ENCODE data around the gene VSIG8. TPM values are rescaled to one million over a fixed set of nuclear protein-coding genes. Genes with fewer than 3 reads are reported as not detected.
"Not testable (repeated sequence)": the region's sequence is repeated elsewhere in the genome, so short reads cannot be mapped to it uniquely, and the experiment has no call there.

Gene VSIG8
- total RNA-seq (under 1 TPM in 5 of 7 donors, not detected in 2; 0.18 to 0.48 (median 0.23) TPM), polyA plus RNA-seq (under 1 TPM in 1 of 2 donors, not detected in 1; 0.06 TPM)
- long read RNA-seq, donor 1: 0 reads
- long read RNA-seq, donor 2: 0 reads
- long read RNA-seq, donor 3: 0 reads

DNA sequence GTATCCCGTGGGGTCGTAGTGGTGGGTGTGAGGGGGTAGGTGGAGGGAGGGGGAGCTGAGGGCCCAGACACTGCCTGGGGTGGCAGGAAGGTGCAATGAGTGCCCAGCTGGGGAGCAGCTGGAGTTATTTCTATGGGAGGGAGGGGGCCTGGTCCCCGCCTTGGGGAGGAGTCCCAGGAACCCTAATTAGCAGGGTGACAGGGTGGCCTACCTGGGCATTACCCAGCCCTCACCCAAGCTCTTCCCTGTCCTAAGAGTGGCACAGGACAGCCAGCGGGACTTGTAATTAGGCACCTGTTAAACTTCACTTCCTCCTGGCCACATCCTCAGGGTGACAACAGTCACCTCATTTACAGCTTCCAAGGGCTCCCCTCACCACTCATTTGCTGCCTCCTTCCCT, at the start of gene VSIG8:
VSIG8 (minus strand) TSS at position 101 of the 400 bp plus-strand sequence. CDS start 136 bp downstream, outside the sequence.
- Histone ChIP-seq H3K36me3 (no peaks in the 10 kb centered on the region), H3K27ac (no peak within 1 kb of the TSS), H3K27me3 (no peaks in the 10 kb centered on the region), H3K4me3 (no peak within 1 kb of the TSS), H3K9me3 (no peaks in the 10 kb centered on the region), H3K4me1 (ENCODE audit: insufficient read depth) (peaks cover under 1% of the 10 kb centered on the region)
- DNase-seq: no peak
- 63 to 87% (median 73%) methylated on average over 4 of the region's 4 CpGs for WGBS, 3 donors
- TF ChIP-seq, protein P1, sequence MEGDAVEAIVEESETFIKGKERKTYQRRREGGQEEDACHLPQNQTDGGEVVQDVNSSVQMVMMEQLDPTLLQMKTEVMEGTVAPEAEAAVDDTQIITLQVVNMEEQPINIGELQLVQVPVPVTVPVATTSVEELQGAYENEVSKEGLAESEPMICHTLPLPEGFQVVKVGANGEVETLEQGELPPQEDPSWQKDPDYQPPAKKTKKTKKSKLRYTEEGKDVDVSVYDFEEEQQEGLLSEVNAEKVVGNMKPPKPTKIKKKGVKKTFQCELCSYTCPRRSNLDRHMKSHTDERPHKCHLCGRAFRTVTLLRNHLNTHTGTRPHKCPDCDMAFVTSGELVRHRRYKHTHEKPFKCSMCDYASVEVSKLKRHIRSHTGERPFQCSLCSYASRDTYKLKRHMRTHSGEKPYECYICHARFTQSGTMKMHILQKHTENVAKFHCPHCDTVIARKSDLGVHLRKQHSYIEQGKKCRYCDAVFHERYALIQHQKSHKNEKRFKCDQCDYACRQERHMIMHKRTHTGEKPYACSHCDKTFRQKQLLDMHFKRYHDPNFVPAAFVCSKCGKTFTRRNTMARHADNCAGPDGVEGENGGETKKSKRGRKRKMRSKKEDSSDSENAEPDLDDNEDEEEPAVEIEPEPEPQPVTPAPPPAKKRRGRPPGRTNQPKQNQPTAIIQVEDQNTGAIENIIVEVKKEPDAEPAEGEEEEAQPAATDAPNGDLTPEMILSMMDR (IDR thresholded peaks at IDR 0.05): no peak
- intact Hi-C loops (cut with DNase I): loop anchor here in 1 of 4 donors (5.0 kb wide), 1 partner anchor 60 kb away; no protein-coding TSS in a partner anchor

GRCh38 chr1:159911326-159912070, 49.0 kb upstream of the VSIG8 start:
- Histone ChIP-seq H3K4me1 (ENCODE audit: insufficient read depth) (peaks cover 4% of the 10 kb centered on the region), H3K36me3 (no peaks in the 10 kb centered on the region), H3K4me3 (no peak overlapping the region), H3K27me3 (no peaks in the 10 kb centered on the region), H3K27ac (no peak overlapping the region), H3K9me3 (no peaks in the 10 kb centered on the region)
- 80 to 93% (median 85%) methylated on average over 6 of the region's 6 CpGs for WGBS, 3 donors
- DNase-seq: no peak
- TF ChIP-seq POLR2A (IDR thresholded peaks at IDR 0.05): no peak
- TF ChIP-seq, protein P1 (IDR thresholded peaks at IDR 0.05): no peak
- no peak for TF ChIP-seq EP300 (IDR thresholded peaks at IDR 0.05)
- intact Hi-C loops (cut with DNase I): no loop called here

DNA sequence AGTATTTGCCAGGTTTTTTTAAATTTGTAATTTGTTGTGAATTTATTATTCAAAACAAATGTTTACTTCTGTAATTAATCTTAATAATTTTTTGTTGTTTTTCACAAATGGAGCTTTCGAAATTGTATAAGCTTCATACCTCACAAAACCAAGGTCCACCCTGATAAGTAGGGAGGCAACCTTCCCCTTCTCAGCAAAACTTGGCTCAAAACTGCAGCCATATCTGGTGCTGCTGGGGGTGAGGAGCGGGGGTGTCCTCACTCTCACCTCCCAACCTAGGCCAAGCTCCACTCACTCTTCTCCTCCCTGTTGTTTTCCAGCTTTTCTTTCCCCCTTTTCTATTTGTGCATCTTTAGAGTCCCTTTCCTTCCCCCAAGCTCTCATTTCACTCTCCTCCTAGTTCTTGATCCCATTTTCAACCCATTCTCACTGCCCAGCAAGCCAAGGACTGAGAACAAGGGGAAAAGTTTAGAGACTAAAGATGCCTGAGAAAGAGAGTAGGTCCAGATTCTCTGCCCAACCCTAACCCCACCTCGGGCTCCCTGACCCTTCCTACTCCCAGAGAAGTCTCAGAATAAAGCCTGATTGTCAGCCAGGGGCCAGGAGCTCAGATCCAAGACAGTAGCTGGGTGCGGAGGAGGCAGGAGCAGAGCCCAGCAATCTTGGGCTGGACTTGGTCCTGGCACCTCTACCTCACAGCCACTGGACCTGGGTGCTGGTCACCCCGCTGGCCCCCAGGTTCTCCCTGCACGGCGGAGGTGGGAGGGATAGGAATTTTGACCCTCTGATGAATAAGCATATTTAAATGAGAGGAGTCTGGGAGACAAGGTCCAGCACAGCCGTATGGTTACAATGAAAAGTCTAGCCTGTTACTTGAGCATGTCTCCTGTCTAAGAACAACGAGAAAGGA, 45.8 kb upstream of the VSIG8 start:
- no peak overlapping the region for H3K4me3 ChIP-seq
- no peak for DNase-seq
- no peak overlapping the region for H3K27ac ChIP-seq
- WGBS, 3 donors: 70 to 71% (median 71%) methylated on average over 9 of the region's 9 CpGs
- peaks cover 2% of the 10 kb centered on the region for H3K4me1 ChIP-seq (ENCODE audit: insufficient read depth)
- no peaks in the 10 kb centered on the region for H3K9me3 ChIP-seq
- H3K36me3 ChIP-seq: no peaks in the 10 kb centered on the region
- TF ChIP-seq, protein P1 (IDR thresholded peaks at IDR 0.05): no peak
- intact Hi-C loops (cut with DNase I): no loop called here
- H3K27me3 ChIP-seq: no peaks in the 10 kb centered on the region

- no peak for TF ChIP-seq POLR2A (IDR thresholded peaks at IDR 0.05)
- TF ChIP-seq, protein P1 (IDR thresholded peaks at IDR 0.05): no peak
- no peak for TF ChIP-seq EP300 (IDR thresholded peaks at IDR 0.05)
- WGBS, 3 donors: 65 to 86% (median 81%) methylated on average over 1 of the region's 1 CpG
- Histone ChIP-seq H3K27me3 (no peaks in the 10 kb centered on the region), H3K9me3 (no peaks in the 10 kb centered on the region), H3K4me3 (no peak overlapping the region), H3K36me3 (no peaks in the 10 kb centered on the region), H3K27ac (no peak overlapping the region), H3K4me1 (ENCODE audit: insufficient read depth) (peaks cover 2% of the 10 kb centered on the region)
- intact Hi-C loops (cut with DNase I): no loop called here
- no peak for DNase-seq
Observed at GRCh38 chr1:159906960-159907359, 44.5 kb upstream of the VSIG8 start.

DNA sequence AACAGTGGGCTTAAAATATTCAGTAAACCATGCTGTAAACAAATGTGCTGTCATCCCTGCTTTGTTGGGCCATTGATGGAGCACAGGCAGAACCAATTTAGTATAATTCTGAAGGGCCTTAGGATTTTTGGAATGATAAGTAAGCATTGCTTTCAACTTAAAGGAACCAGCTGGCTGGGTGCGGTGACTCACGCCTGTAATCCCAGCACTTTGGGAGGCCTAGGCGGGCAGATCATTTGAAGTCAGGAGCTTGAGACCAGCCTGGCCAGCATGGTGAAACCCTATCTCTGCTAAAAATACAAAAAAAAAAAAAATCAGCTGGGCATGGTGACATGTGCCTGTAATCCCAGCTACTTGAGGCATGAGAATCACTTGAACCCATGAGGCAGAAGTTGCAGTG, 41.6 kb upstream of the VSIG8 start:
- H3K4me1 ChIP-seq (ENCODE audit: insufficient read depth); H3K27me3 ChIP-seq; H3K27ac ChIP-seq; H3K36me3 ChIP-seq; H3K4me3 ChIP-seq; DNase-seq; intact Hi-C loops (cut with DNase I); H3K9me3 ChIP-seq: not testable (repeated sequence)
- 63 to 67% (median 67%) methylated on average over 3 of the region's 3 CpGs for WGBS, 3 donors

All from ovary (tissue), 10 donors.